NCI-H748 treated with DMSO at 0.1 percent for 48 hours (cell line): Measurements from ENCODE around the gene FAM240B.

Experiments
- DNase-seq: peaks from one replicate; lab custom pipeline; 2025; lab: John Stamatoyannopoulos, UW

FAM240B gene

GRCh38 chr9:38668791-38669466, 51.0 kb downstream of the FAM240B start:
- DNase-seq: no peak

- no peak for DNase-seq
These were observed 57.0 kb downstream of the FAM240B start for GRCh38 chr9:38662763-38663593.

GRCh38 chr9:38659538-38659937, 60.4 kb downstream of the FAM240B start:
- DNase-seq: no peak

- DNase-seq: no peak
These were observed 63.0 kb downstream of the FAM240B start for GRCh38 chr9:38656896-38657295.

GRCh38 chr9:38652486-38652885, 67.4 kb downstream of the FAM240B start:
- DNase-seq: no peak

GRCh38 chr9:38652044-38652443, 67.9 kb downstream of the FAM240B start:
- no peak for DNase-seq

- no peak for DNase-seq
These were observed 68.4 kb downstream of the FAM240B start for GRCh38 chr9:38651400-38652042.

GRCh38 chr9:38650564-38650963, 69.4 kb downstream of the FAM240B start:
- no peak for DNase-seq

- DNase-seq: no peak
These were observed 70.1 kb downstream of the FAM240B start for GRCh38 chr9:38649731-38650363.

GRCh38 chr9:38644601-38645000, 75.3 kb downstream of the FAM240B start:
- DNase-seq: no peak
